ENCODE data around the gene RIPPLY3. TPM values are rescaled to one million over a fixed set of nuclear protein-coding genes. Genes with fewer than 3 reads are reported as not detected.

The RIPPLY3 gene
- total and polyA plus RNA-seq, 2 experiments from 2014 or later: 2.5 to 2.8 TPM

- no peak for TF ChIP-seq ETS1 (IDR thresholded peaks at IDR 0.05)
Measured at GRCh38 chr21:37059181-37059580, 52.7 kb downstream of the RIPPLY3 start (continued).

GRCh38 chr21:37060296-37060695, 53.8 kb downstream of the RIPPLY3 start:
- H3K4me1 Mint-ChIP-seq: peaks cover 32% of the 10 kb centered on the region
- Histone ChIP-seq H3K27ac (ENCODE audit: low read depth) (no peak overlapping the region), H3K4me2 (peak overlapping the region; percentile 65), H3K36me3 (ENCODE audit: insufficient read depth) (no peaks in the 10 kb centered on the region), H2AFZ (no peak overlapping the region), H3K79me2 (replicated peaks; ENCODE audit: insufficient read depth) (no peaks in the 10 kb centered on the region), H3K4me3 (no peak overlapping the region), H3K27me3 (ENCODE audit: insufficient read depth) (no peaks in the 10 kb centered on the region), H3K9me2 (ENCODE audit: insufficient read depth) (0 out of 2 replicates have a peak, but pooled peaks cover 3% of the 10 kb centered on the region), H3K4me1 (ENCODE audit: insufficient read depth) (peaks cover 29% of the 10 kb centered on the region), H3F3A (replicated peaks; ENCODE audit: low read depth) (0 out of 2 replicates have a peak, but pooled peaks cover 3% of the 10 kb centered on the region), H4K20me1 (replicated peaks; ENCODE audit: insufficient read depth) (no peaks in the 10 kb centered on the region)
- peaks cover 7% of the 10 kb centered on the region; the same call in 2 of the 3 replicates for H3K9me3 Mint-ChIP-seq
- peaks cover 6% of the 10 kb centered on the region for H3K27me3 Mint-ChIP-seq (ENCODE audit: insufficient read depth, low read depth, poor library complexity)
- no peak overlapping the region for H3K4me3 Mint-ChIP-seq
- peaks cover 3% of the 10 kb centered on the region; the same call in 1 of the 3 replicates for H3K36me3 Mint-ChIP-seq (ENCODE audit: low read depth)
- H3K27ac Mint-ChIP-seq: no peak overlapping the region
- peak; percentile 80 for DNase-seq (ENCODE audit: low spot score)
- peak; percentile 93 for ATAC-seq
- TF ChIP-seq EZH2phosphoT487 (IDR thresholded peaks at IDR 0.05; ENCODE audit: unreplicated experiment) (no peak), CREB1 (CRISPR knock-in tag; IDR thresholded peaks at IDR 0.05; ENCODE audit: low read depth) (no peak), JUNB (IDR thresholded peaks at IDR 0.05; ENCODE audit: unreplicated experiment) (no peak), POLR2AphosphoS5 (IDR thresholded peaks at IDR 0.05; ENCODE audit: low read depth) (no peak), ZNF114 (CRISPR knock-in tag; IDR thresholded peaks at IDR 0.05) (no peak), EZH2 (IDR thresholded peaks at IDR 0.05; ENCODE audit: low read depth, unreplicated experiment) (no peak), ZNF331 (CRISPR knock-in tag; IDR thresholded peaks at IDR 0.05; ENCODE audit: low read depth) (no peak), ZNF462 (CRISPR knock-in tag; IDR thresholded peaks at IDR 0.05) (no peak), NANOG (IDR thresholded peaks at IDR 0.05; ENCODE audit: borderline replicate concordance) (no peak), REST (IDR thresholded peaks at IDR 0.05; ENCODE audit: unreplicated experiment) (no peak), ETS1 (IDR thresholded peaks at IDR 0.05) (no peak), STAT1 (IDR thresholded peaks at IDR 0.05; ENCODE audit: unreplicated experiment) (no peak)

All from GM23338 (cell line).